GM19351 (cell line): ENCODE data around the gene ANXA2R.
"Not testable (repeated sequence)": the region's sequence is repeated elsewhere in the genome, so short reads cannot be mapped to it uniquely, and the experiment has no call there.

Experiments used
- ATAC-seq: cut with Tn5 transposase; IDR thresholded peaks from one replicate; pipeline ENCODE4 v1.9.1; 2021; ENCODE audit warnings: mild to moderate bottlenecking, moderate library complexity; ENCODE audit not compliant: unreplicated experiment

The ANXA2R gene

GRCh38 chr5:43036856-43037635, 3.1 kb downstream of the ANXA2R start:
- ATAC-seq, result no peak

DNA sequence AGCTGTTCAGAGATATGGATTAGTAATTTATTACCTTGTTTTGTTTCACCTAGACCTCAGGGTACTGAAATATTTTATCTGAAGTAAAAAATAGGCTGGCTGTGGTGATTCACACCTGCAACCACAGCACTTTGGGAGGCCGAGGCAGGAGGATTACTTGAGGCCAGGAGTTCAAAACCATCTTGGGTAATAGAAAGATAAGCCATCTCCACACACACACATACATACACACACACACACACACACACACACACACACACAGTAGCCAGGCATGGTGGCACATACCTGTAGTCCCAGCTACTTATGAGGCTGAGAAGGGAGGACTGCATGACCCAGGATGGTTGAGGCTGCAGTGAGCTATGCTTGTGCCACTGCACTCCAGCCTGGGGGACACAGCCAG, 3.7 kb downstream of the ANXA2R start:
- no peak for ATAC-seq

- no peak for ATAC-seq
Measured at GRCh38 chr5:43034591-43034968, 5.5 kb downstream of the ANXA2R start.

DNA sequence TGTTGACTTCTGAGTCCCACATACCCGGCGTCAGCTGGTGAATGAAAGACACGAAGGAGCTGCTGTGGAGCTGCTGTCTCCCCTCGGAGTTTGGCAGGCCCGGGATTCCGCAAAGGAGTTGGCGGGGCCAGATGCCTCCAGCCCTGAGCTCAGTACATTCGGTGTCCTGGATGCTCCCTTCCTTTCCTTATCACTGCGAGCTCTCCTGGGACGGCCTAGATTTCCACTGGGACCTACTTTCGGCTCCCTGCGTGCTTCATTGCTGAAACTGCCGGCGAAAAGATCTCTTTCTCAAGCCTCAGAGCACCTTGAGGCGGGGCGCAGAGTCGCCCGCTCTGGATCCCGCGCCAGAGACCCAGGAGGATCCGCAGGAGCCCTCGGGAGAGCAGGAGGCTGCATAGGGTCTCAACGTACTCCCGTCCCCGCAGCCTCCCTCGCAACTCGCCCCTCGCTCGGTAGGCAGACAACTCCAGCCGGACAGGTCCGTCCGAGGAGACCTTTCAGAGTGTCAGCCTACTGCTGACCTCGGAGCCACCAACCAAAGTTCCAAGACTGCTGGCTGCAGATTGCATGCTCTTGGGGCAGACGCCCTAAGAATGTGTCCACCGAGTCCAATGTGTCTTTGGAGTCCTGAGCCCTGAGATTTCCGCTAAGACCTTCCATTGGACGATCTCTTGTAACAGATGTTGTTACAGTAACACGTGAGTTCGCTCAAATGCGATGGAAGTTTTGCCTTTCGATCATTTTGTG, 6.1 kb downstream of the ANXA2R start:
- no peak for ATAC-seq

DNA sequence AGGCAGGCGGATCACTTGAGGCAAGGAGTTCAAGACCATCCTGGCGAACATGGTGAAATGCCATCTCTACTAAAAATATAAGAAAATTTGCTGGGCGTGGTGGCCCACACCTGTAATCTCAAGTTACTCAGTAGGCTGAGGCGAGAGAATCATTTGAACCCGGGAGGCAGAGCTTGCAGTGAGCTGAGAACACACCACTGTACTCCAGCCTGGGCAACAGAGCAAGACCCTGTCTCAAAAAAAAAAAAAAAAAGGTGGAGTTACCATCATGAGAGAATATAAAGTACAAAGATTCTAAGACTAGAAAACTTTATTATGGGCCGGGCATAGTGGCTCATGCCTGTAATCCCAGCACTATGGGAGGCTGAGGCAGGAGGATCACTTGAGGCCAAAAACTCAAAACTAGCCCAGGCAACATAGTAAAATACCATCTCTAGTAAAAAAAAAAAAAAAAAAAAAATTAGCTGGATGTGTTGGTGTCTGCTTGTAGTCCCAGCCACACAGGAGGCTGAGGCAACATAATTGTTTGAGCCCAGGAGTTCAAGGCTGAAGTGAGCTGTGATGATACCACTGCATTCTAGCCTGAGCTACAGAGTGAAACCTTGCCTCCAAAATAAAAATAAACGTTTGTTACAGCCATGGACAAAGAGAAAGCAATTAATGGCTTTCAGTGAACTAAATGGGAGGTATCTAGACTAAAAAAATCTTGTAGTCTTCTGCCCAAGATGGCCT, 12.9 kb downstream of the ANXA2R start:
- ATAC-seq, result no peak

- ATAC-seq, result not testable (repeated sequence)
Measured at GRCh38 chr5:43025184-43025950, 14.8 kb downstream of the ANXA2R start.

DNA sequence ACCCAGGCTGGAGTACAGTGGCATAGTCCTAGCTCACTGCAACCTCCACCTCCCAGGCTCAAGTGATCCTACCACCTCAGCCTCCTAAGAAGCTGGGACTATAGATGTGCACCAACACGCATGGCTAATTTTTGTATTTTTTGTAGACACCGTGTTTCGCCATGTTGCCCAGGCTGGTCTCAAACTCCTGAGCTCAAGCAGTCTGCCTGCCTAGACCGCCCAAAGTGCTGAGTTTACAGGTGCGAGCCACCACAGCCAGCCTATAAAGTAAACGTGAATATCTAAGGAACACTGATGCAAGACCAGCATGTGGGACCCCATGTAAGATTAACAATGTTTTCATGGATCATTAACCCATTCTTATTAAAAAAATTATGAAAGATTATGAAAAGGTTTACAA, 15.9 kb downstream of the ANXA2R start:
- no peak for ATAC-seq

- ATAC-seq, result no peak
Measured at GRCh38 chr5:43021151-43021550, 19.0 kb downstream of the ANXA2R start.

DNA sequence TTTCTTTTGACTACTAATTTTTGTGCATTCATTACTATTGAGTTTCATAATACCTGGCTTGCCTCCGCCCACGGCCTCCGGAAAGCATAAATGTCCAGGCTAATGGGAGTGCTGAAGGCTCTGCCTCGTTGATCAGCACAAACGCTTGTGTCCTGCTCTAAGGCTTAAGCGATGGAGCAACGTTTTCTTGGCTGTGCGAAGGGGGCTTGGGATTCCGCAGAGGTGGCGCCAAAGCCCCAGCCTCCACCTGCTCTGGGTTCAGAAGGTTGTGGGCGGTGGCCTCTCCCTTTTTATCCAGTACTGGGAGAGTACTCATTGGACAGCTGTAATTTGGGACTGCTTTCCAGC, 19.7 kb downstream of the ANXA2R start:
- ATAC-seq, result peak; percentile 9

DNA sequence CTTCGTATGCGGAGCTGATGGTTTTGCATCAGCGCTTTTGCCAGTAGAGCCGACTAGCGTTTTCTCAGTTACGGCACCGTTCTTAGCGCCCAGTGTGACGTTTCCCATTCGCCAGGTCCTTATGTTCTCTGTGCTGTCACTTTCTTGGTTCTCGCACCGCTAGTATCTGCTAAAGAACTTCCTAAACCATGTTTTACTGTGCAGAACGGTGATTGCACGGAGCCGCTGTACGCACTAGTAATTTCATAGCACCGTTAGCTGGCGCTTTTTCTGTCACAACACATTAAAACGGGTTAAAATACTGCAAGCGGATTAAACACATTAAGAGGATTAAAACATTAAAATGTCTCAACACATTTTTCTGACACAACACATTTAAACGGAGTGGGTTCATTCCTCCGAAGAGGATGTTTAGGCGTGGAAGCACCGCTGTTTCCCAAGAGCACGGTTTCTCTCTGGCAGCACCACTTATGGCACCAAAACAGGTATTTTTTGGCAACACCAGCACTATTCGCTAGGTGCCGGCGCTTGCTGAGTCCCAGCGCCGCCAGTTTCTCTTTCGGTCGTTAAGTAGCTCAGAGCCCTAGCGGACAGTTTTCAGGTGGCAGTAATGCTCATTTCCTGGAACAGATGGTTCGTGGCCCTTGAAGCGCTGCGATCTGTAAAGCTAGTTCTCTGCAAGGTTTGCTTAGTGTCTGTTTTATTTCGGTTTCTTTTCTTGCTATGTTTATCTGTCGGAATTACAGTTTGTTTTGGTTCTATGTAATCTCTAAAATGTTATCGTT, 20.3 kb downstream of the ANXA2R start:
- peak; percentile 67 for ATAC-seq

DNA sequence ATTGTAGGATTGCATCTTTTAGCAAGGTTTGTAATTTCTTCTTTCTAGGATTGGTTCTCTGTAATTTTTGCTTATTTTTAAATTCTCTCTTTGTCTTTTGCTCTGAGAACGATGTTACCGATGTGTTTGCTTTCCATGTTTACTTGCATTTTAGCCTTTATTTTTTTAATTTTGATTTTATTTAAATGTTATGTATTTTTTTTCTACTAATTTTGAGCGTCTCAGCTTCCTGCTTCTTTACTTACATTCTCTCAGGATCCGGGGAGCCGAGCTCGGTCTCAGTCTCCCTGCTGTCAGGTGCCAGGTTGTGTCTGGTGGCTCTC, 20.9 kb downstream of the ANXA2R start:
- no peak for ATAC-seq

DNA sequence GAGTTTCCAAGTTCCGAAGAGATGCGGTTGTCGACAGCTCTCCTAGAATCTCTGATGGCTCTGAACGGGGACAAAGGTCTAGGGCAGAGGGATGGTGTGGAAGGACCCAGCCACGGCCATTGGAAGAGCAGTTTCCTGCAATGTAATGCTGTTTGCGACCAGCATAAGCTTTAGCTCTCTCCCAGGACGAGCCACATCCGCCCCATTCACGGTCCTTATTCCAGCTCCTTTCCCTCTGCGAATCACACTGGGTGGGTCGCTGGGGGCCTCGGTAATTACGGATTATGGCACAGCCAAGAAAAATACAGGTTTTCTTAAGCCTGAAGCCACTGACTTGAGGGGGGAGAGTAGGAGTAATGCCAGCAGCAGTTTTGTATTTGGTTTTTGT, 22.7 kb downstream of the ANXA2R start:
- peak; percentile 11 for ATAC-seq

DNA sequence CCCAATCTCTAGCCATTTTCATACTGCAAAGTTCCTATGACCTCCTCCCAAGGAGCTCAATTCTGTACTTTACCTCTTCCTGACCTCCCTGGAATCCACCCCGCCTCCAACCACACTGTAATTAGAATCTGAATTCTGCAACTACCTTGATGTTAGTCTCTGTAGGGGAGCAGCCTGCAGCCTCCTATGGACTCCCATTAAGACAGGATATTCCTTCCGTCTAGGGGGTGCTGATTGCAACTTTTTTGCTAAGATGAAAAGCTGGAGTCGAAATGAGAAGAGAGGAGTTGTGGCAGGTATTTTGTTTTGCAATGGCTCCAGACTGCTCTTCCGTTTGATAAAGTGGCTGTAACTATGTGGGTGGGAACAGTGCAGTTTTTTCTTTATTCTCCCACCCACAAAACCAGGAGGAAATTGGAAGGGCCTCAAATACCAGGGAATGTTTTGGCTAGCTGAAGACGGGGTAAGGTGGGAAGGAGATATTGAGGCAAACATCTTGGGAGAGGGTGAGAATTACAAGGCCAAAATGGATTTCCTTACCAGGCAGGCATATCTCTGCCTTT, 23.8 kb downstream of the ANXA2R start:
- no peak for ATAC-seq

DNA sequence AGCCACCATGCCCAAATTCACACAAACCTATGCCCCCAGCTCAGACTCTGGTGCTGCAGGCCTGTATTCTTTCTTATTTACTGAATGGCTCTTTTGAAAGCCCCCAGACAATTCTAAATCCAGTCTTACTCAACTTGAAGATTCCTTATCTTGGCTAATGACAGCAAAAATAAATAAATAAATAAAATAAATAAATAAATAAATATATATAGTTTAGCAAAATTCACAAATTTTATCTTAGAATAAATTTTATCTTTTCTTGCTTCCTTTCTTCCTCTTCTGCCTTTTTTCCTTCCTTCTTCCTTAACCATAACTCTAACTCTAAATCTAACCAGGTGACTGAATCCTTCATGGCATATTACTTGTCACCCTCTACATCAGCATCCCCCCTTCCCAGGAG, 25.6 kb downstream of the ANXA2R start:
- ATAC-seq, result no peak

DNA sequence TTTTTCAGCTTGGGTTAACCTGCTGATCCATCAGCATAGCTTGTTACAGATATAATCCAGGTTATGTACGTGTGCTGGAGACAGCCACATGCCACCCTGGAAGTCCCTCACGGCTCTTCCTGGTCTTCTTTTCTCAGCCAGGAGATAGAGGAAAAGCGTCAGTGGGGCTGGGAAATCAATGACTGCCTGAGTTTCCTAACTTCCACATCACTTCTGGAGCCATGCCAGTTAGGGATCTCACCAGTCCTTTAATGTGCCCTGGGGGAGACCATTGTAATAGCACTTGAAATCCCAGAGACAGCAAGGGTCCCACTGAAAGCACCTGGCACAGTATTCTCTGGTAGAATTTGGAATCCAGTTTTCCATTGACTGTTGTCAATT, 29.2 kb downstream of the ANXA2R start:
- no peak for ATAC-seq

DNA sequence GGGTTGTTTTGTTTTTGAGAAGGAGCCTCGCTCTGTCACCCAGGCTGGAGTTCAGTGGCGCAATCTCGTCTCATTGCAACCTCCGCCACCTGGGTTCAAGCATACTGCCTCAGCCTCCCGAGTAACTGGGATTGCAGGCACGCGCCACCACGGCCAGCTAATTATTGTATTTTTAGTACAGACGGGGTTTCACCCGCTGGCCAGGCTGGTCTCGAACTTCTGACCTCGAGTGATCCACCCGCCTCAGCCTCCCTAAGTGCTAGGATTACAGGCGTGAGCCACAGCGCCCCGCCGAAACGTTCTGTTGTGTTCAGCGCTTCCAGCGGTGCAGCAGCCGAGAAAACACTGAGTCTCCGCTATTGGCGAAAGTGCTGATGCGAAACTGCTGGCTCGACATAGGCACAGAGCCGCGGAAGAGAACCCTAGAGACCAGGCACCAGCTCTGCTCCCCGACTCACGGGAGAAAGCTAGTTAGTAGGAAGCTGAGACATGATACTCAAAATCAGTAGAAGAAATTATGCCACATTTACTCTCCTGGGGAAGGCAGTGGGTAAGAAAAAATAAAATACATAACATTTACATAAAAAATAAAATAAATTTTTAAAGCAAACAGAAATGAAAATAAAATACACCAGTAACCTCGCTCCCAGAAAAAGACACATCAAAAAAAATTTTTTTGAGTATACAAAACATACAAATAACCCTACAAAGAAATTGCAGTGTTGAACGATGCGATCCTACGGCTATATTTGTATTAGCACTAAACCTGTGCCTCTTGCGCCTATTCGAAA, 31.6 kb downstream of the ANXA2R start:
- peak; percentile 38 for ATAC-seq

DNA sequence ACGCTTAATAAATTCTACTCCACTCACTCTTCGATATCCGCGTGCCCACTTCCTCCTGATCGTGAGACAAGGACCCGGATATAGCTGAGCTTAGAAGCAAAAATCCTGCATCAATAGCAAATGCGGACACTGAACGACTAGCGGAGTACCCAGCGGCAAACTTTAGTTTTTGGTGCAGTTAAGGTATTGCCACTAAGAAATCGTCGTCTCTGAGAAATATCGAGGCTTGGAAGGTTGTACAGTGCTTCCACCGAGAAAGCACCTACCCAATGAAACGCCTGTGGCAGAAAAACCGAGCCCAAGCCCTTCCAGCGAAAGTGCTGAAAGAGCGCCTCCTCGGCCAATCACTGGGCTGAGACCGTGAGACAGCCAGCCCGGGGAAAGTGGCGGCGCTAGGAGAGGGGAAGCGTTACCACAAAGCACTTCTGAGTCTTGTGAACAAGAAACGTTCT, 32.2 kb downstream of the ANXA2R start:
- peak; percentile 49 for ATAC-seq

GRCh38 chr5:43007246-43007910, 32.7 kb downstream of the ANXA2R start:
- no peak for ATAC-seq
